Heart left ventricle (tissue), 16 donors: Measurements from ENCODE around the gene PROZ. TPM values are rescaled to one million over a fixed set of nuclear protein-coding genes. Genes with fewer than 3 reads are reported as not detected.
A peak's percentile ranks its signal among the peaks of the same experiment; 100 is the strongest.

Experiments used
- ATAC-seq, 4 donors: fragments of 200-7000 bp; cut with Tn5 transposase; one replicate each; pipeline ENCODE4 v1.9.1; 2020 to 2022; ENCODE audit warnings: moderate library complexity in 4 of 4, mild to moderate bottlenecking in 3 of 4, moderate number of reproducible peaks in 1 of 4
- DNase-seq, 5 donors: peaks; one replicate each; pipeline ENCODE4 v3.0.0-alpha.2; 2020
- H3K27ac ChIP-seq, 12 donors: fragments of 200-600 bp; sonication (generic) in 4 of 12; one replicate each; pipeline versions ENCODE4 v1.5.0 to v1.8.0; 2016 to 2022; ENCODE audit warnings: mild to moderate bottlenecking in 2 of 12
- H3K27me3 ChIP-seq, 9 donors: fragments of 200-600 bp; sonication (generic) in 2 of 9; one replicate each; pipeline versions ENCODE4 v1.5.1 to v1.8.0; 2016 to 2022; ENCODE audit warnings: mild to moderate bottlenecking in 3 of 9
- H3K36me3 ChIP-seq, 9 donors: fragments of 200-600 bp; sonication (generic) in 2 of 9; one replicate each; pipeline versions ENCODE4 v1.5.0 to v1.8.0; 2018 to 2022; ENCODE audit warnings: mild to moderate bottlenecking in 2 of 9
- H3K4me1 ChIP-seq, 12 donors: fragments of 200-600 bp; sonication (generic) in 4 of 12; one replicate each; pipeline versions ENCODE4 v1.5.0 to v1.8.0; 2016 to 2022; ENCODE audit warnings: mild to moderate bottlenecking in 3 of 12
- H3K4me3 ChIP-seq, 12 donors: fragments of 200-600 bp; sonication (generic) in 4 of 12; one replicate each; pipeline versions ENCODE4 v1.5.0 to v1.8.0; 2017 to 2022; ENCODE audit warnings: mild to moderate bottlenecking in 9 of 12, moderate library complexity in 4 of 12
- H3K9me3 ChIP-seq, 12 donors: fragments of 200-600 bp; sonication (generic) in 4 of 12; one replicate each; pipeline versions ENCODE4 v1.5.0 to v1.8.0; 2016 to 2022; ENCODE audit warnings: mild to moderate bottlenecking in 1 of 12
- POLR2A ChIP-seq, 2 donors: fragments of 450-650 bp; IDR thresholded peaks; one replicate each; pipeline ENCODE4 v1.6.1; 2017; ENCODE audit warnings: antibody characterized with exemption in 2 of 2, mild to moderate bottlenecking in 2 of 2, moderate library complexity in 2 of 2
- WGBS, 4 donors: extraction: QIAGEN DNeasy Blood & Tissue Kit in 2 of 4; methylation state at CpG; one replicate each; pipeline versions ENCODE4 v1.1.5 to v1.1.7; 2013 to 2018; 5-methylcytosine and 5-hydroxymethylcytosine counted together
- intact Hi-C, 10 donors: fragments of 100-400 bp; cut with DNase I; formaldehyde crosslinking; loops; one replicate each; pipeline versions ENCODE4 v1.11.1 to v1.14.2; 2022
- polyA plus RNA-seq, 2 donors: library from polyadenylated mRNA; stranded (reverse); fragments of 200-250 nt; gene quantifications; one replicate each; pipeline ENCODE4 v1.2.3, GENCODE V29; 2013
- total RNA-seq, 9 donors: library from RNA; depleted of rRNA in 2 of 9; stranded (reverse); fragments of >200 nt in 2 of 9; fragmentation: NEBNext Ultra II Directional in 3 of 9; extraction: Animal tissue kit (Norgen Biotek cat#: 25700) in 3 of 9; gene quantifications; one replicate each; pipeline versions ENCODE4 v1.1.0 to v1.2.4, GENCODE V29; 2016 to 2023
- TF ChIP-seq, protein P1 (sequence below), 12 donors: fragments of 200-600 bp; sonication (generic) in 4 of 12; IDR thresholded peaks; one replicate each; pipeline versions ENCODE4 v1.5.0 to v1.8.0; 2018 to 2022; ENCODE audit warnings: antibody characterized with exemption in 12 of 12, mild to moderate bottlenecking in 5 of 12
- donor health status: ischemic (EF 13 %, LVEDD 7.1; RV severe dilation, severe dysfunction).
- donor health status: healthy with polysubstance abuse.
- donor health status: DM: no; HTN: yes; CAD: no.
- donor health status: DM: no; HTN: no; CAD: no.
- donor health status: ischemic (EF 25% LVEDD 6.9; RV normal size, moderate dysfunction).
- donor health status: ischemic (EF 25% LVEDD 5.7; RV mildly dilated, moderate dysfunction).
- donor health status: healthy.
- donor health status: DM: yes; HTN: yes; CAD: no.
- donor health status: ischemic (EF 35%, LVEDD 5.7; RV mildly dilated, moderate dysfunction).
- donor health status: nonischemic (EF 11% LVEDD 7.7; RV severe dilation, severe dysfunction).
- donor health status: DM: yes; HTN: yes; CAD: no.
- donor health status: PGD.
- donor health status: ischemic (EF 29% LVEDD 5.4; RV normal size, mild dysfunction).
- donor health status: nonischemic (EF 23%, LVEDD 6.1; RV moderate dilation, normal function).

Gene PROZ
- total and polyA plus RNA-seq, 11 donors = not detected

DNA sequence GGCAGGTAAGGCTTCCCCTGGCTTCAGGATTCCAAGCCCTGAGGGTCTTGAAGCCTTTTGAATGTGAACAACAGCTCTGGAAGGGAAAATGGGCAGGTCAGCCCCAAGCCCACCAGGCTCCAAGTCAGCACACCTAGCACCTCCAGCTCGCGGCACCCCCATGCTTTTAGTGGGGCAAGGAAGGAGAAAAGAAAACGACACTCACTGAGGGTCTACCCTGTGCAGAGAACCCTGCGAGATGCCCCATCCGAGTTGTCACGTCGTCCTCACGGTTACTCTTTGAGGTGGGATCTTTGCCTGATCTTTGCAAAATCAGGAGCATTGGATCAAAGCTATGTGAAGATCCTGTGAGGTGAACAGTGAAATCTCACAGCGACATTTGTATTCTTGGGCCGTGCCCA is 41.6 kb upstream of the PROZ start:
- H3K4me3 ChIP-seq = no peak overlapping the region
- intact Hi-C loops = no loop called here
- 85 to 95% (median 90%) methylated on average over 10 of the region's 10 CpGs for WGBS, 4 donors
- no peak for ATAC-seq
- peaks cover 0 to 3% (median 0%) of the 10 kb centered on the region in 9 donors for H3K27me3 ChIP-seq
- DNase-seq = peak in 1 of 5 donors; percentile 10
- no peaks in the 10 kb centered on the region for H3K36me3 ChIP-seq
- TF ChIP-seq, protein P1, sequence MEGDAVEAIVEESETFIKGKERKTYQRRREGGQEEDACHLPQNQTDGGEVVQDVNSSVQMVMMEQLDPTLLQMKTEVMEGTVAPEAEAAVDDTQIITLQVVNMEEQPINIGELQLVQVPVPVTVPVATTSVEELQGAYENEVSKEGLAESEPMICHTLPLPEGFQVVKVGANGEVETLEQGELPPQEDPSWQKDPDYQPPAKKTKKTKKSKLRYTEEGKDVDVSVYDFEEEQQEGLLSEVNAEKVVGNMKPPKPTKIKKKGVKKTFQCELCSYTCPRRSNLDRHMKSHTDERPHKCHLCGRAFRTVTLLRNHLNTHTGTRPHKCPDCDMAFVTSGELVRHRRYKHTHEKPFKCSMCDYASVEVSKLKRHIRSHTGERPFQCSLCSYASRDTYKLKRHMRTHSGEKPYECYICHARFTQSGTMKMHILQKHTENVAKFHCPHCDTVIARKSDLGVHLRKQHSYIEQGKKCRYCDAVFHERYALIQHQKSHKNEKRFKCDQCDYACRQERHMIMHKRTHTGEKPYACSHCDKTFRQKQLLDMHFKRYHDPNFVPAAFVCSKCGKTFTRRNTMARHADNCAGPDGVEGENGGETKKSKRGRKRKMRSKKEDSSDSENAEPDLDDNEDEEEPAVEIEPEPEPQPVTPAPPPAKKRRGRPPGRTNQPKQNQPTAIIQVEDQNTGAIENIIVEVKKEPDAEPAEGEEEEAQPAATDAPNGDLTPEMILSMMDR (IDR thresholded peaks at IDR 0.05) = no peak
- TF ChIP-seq POLR2A (IDR thresholded peaks at IDR 0.05) = no peak
- H3K4me1 ChIP-seq = no peaks in the 10 kb centered on the region
- no peak overlapping the region for H3K27ac ChIP-seq
- no peaks in the 10 kb centered on the region for H3K9me3 ChIP-seq

DNA sequence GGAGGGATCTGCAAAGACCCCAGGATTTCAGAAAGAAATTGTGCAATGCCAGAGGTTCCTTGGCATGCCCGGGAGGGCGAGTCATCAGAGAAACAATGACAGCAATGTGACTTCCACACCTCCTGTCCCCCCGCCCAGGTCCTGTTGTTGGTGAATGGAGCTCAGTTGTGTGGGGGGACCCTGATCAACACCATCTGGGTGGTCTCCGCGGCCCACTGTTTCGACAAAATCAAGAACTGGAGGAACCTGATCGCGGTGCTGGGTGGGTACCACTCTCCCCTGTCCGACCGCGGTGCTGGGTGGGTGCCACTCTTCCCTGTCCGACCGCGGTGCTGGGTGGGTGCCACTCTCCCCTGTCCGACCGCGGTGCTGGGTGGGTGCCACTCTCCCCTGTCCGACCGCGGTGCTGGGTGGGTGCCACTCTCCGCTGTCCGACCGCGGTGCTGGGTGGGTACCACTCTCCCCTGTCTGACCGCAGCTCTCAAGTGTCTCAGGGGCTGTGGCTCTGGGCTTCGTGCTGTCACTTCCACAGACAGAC is 41.0 kb upstream of the PROZ start:
- H3K27ac ChIP-seq = no peak overlapping the region
- H3K36me3 ChIP-seq = no peaks in the 10 kb centered on the region
- DNase-seq (peak in 1 of 5 donors; percentile 14), ATAC-seq (no peak)
- H3K27me3 ChIP-seq = no peaks in the 10 kb centered on the region
- H3K4me1 ChIP-seq = no peaks in the 10 kb centered on the region
- 86 to 94% (median 91%) methylated on average over 22 to 26 of the region's 26 CpGs for WGBS, 4 donors
- no peak for TF ChIP-seq POLR2A (IDR thresholded peaks at IDR 0.05)
- TF ChIP-seq, protein P1 (IDR thresholded peaks at IDR 0.05) = no peak
- intact Hi-C loops = no loop called here
- H3K9me3 ChIP-seq = no peaks in the 10 kb centered on the region
- no peak overlapping the region for H3K4me3 ChIP-seq

DNA sequence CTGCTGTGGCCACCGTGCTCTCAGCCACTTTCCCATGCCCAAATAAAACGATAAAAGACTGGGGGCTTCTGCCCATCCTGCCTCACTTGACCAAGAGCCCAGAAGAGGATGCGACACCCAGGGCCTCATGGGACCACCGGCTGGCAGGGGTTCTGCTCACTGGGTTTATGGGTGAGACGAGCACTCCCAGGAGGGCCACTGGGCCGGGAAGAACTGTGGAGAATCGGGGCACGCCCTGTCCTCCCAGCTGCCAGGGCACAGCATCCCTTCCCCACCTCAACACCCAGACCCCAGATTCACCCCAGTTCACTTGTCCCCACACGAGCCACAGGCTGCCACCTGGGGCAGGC is 40.6 kb upstream of the PROZ start:
- Histone ChIP-seq H3K4me3 (no peak overlapping the region), H3K36me3 (no peaks in the 10 kb centered on the region), H3K9me3 (no peaks in the 10 kb centered on the region), H3K4me1 (peaks cover 0 to 3% (median 0%) of the 10 kb centered on the region in 12 donors), H3K27me3 (no peaks in the 10 kb centered on the region), H3K27ac (no peak overlapping the region)
- no peak for TF ChIP-seq POLR2A (IDR thresholded peaks at IDR 0.05)
- TF ChIP-seq, protein P1 (IDR thresholded peaks at IDR 0.05) = no peak
- intact Hi-C loops = no loop called here
- no peak for ATAC-seq
- whole genome bisulfite sequencing, 4 donors = 81 to 87% (median 84%) methylated on average over 4 to 9 of the region's 9 CpGs
- peak in 1 of 5 donors; percentile 3 for DNase-seq

DNA sequence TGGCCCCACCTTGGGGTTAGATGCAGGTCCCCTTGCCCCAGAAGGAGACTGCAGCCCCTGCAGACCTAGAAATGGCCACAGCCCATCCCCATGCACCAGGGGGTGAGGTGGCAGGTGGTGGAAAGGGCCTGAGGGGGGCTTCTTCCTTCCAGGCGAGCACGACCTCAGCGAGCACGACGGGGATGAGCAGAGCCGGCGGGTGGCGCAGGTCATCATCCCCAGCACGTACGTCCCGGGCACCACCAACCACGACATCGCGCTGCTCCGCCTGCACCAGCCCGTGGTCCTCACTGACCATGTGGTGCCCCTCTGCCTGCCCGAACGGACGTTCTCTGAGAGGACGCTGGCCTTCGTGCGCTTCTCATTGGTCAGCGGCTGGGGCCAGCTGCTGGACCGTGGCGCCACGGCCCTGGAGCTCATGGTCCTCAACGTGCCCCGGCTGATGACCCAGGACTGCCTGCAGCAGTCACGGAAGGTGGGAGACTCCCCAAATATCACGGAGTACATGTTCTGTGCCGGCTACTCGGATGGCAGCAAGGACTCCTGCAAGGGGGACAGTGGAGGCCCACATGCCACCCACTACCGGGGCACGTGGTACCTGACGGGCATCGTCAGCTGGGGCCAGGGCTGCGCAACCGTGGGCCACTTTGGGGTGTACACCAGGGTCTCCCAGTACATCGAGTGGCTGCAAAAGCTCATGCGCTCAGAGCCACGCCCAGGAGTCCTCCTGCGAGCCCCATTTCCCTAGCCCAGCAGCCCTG is 40.0 kb upstream of the PROZ start:
- DNase-seq = peak in 1 of 5 donors; percentile 16
- peaks cover 0 to 8% (median 1%) of the 10 kb centered on the region in 12 donors for H3K4me1 ChIP-seq
- H3K9me3 ChIP-seq = no peaks in the 10 kb centered on the region
- no peaks in the 10 kb centered on the region for H3K27me3 ChIP-seq
- WGBS, 4 donors = 87 to 93% (median 90%) methylated on average over 29 to 42 of the region's 42 CpGs
- no peak for ATAC-seq
- TF ChIP-seq, protein P1 (IDR thresholded peaks at IDR 0.05) = no peak
- TF ChIP-seq POLR2A (IDR thresholded peaks at IDR 0.05) = no peak
- no peaks in the 10 kb centered on the region for H3K36me3 ChIP-seq
- no peak overlapping the region for H3K27ac ChIP-seq
- H3K4me3 ChIP-seq = no peak overlapping the region
- intact Hi-C loops = no loop called here
